Astrocyte of the hippocampus (primary cell): ENCODE measurements around the gene EIF4G2.
"Not testable (repeated sequence)": the region's sequence is repeated elsewhere in the genome, so short reads cannot be mapped to it uniquely, and the experiment has no call there.

Experiments used
- DNase-seq: peaks from one replicate; pipeline ENCODE4 v3.0.0; 2011; ENCODE audit warnings: low read depth, low spot score

Gene EIF4G2

GRCh38 chr11:10808553-10809372 is at the start of gene EIF4G2:
TSS of gene EIF4G2 (minus strand) at chr11:10808926.
- peak; percentile 100 for DNase-seq

DNA sequence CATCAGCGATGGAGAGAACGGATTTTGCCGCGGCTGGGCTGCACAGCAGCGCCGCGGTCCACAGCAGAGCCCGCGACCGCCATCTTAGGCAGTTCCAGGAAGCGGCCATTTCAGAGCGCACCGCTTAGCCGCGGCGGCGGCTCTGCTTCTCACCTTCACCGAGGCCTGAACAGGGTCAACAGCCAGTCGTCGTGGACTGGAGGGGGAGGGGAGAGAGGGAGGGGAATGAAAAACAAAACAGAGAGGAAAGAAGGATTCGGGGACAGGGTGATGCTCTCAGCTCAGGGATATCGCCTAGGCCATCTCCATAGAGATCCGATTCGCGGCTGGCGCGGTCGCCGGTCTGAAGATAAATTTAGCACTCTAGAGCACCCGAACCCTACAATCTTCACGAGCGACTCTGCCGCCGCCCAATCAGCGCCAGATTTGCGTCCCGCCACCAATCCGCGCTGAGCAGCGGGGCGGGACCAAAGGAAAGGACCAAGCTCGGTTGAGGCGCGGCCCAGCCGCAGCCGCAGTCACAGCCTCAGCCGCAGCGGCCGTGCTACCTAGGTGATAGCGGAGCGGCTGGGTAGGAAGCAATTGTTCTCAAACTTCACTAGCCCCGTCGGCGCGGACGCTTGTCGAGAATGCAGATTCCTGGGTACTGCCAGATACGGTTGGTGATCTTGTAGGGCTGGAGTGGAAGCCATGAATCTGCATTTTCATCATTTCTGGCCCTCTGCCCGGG is 49.1 kb upstream of the EIF4G2 start, which contains the start of gene ZBED5:
Gene ZBED5 (minus strand): TSS at position 345 of the 730 bp plus-strand sequence. CDS start 3,108 bp downstream, outside the sequence.
- DNase-seq: peak; percentile 99

DNA sequence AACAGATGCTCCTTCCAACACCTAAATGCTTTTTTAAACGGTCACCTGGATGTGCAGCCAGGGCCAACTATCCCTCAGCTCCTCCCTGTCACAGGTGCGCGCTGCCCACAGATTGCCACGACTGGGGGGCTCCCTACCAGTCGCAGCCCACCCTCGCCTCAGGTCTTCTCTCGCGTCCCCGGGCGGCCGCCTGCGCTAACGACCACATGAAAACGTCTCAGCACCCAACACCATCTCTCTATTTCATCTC is 48.7 kb upstream of the EIF4G2 start:
- DNase-seq: no peak

GRCh38 chr11:10856689-10857458 is 48.1 kb upstream of the EIF4G2 start:
- DNase-seq: peak; percentile 58

- no peak for DNase-seq
These were observed 46.6 kb upstream of the EIF4G2 start for GRCh38 chr11:10855295-10855694.

DNA sequence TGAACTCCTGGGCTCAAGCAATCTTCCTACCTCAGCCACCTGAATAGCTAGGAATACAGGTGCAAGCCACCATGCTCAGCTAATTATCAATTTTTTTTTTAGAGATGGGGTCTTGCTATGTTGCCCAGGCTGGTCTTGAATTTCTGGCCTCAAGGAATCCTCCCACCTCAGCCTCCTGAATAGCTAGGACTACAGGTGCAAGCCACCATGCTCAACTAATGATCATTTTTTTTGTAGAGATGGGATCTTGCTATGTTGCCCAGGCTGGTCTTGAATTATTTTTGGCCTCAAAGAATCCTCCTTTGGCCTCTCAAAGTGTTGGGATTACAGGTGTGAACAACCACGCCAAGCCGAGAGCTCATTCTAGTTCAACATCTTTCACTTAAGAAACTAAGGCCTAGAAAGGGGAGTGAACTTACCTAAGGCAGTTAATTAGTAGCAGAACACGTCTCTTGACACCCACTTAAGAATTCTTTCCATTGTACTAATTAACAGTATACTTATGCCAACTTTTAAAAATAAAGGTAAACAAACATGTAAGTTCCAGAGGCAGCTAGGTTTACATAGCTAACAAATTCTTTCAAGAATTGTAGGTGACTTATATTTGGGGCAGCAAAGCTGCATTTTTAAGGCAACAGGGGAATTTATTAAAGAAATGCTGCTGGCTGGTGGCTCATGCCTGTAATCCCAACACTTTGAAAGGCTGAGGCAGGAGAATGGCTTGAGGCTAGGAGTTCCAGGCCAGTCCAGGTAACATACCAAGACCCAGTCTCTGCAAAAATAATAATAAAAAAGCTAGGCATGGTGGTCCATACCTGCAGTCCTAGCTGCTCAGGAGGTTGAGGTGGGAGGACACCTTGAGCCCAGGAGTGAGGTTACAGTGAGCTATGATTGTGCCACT is 39.5 kb upstream of the EIF4G2 start:
- no peak for DNase-seq

- DNase-seq: no peak
These were observed 37.9 kb upstream of the EIF4G2 start for GRCh38 chr11:10846660-10847059.

GRCh38 chr11:10845589-10845988 is 36.9 kb upstream of the EIF4G2 start:
- no peak for DNase-seq

- no peak for DNase-seq
These were observed 36.1 kb upstream of the EIF4G2 start for GRCh38 chr11:10844796-10845195.

DNA sequence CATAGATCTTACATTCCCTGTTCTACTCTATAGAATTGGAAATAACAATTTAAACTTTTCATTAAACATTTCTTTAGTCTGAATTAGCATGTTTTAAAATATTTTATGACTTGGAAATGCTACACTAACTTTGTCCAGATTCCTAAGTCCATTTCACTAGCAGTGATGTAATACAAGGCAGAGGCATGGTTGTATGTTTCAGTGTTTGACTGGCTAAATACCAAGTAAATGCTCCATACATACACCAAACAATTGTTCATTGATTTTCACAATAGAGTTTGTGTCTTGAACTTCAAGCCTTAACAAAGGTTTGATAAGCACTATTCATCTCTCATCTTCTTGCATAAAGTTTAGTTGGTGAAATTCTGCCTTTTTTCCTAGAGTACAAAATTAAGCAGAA is 35.6 kb upstream of the EIF4G2 start:
- no peak for DNase-seq

DNA sequence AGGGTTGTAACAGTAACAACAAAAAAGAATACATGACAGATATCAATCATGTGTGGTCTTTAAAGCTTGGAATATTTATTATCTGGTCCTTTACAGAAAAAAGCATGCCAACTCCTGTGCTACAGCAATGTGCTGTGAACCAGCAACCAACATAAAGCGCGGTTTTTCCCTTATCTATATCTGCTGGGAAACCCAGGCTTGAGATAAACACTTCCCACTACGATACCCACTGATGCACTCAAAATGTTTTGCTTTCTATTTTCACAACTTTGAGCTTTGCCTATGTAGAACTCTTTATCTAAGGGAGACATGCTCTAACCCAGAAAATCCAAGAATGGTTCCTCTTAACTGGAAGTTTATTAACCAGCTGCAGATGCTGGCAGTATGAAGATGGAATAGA is 30.2 kb upstream of the EIF4G2 start:
- no peak for DNase-seq

DNA sequence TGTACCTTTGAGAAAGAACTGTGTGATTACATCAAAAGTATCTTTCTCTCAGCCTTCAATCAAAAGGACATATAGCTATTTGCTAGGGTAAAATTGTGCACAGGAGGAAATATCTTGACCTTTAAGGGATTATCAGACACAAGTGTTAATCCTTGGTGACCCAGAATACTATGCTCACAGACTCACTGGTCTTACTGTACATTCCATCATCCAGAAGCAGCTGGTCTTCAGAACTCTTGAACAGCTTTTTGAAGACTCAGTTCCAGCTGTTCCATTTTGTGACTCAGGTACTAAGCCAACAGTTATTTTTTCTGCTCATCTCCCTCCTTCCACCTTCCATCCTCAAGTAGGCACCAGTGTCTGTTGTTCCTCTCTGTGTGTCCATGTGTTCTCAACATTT is 29.4 kb upstream of the EIF4G2 start:
- DNase-seq: no peak

DNA sequence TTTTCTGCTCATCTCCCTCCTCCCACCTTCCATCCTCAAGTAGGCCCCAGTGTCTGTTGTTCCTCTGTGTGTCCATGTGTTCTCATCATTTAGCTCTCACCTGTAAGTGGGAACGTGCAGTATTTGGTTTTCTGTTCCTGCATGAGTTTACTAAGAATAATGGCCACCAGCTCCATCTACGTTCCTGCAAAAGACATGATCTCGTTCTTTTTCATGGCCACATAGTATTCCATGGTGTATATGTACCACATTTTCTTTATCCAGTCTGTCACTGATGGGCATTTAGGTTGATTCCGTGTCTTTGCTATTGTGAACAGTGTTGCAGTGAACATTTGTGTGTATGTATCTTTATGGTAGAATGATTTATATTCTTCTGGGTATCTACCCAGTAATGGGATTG is 28.2 kb upstream of the EIF4G2 start:
- DNase-seq: not testable (repeated sequence)

DNA sequence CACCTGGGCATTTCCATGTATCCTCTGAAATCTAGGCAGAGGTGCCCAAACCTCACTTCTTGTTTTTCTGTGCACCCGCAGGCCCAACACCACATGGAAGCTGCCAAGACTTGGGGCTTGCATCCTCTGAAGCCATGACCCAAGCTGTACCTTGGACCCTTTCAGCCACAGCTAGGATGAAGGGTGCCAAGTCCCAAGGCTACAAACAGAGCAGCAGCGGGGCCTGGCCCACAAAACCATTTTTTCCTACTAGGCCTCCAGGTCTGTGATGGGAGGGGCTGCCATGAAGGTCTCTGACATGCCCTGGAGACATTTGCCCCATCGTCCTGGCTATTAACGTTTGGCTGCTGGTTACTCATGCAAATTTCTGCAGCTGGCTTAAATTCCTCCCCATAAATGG is 20.4 kb upstream of the EIF4G2 start:
- no peak for DNase-seq

- no peak for DNase-seq
These were observed 19.7 kb upstream of the EIF4G2 start for GRCh38 chr11:10828402-10828801.

DNA sequence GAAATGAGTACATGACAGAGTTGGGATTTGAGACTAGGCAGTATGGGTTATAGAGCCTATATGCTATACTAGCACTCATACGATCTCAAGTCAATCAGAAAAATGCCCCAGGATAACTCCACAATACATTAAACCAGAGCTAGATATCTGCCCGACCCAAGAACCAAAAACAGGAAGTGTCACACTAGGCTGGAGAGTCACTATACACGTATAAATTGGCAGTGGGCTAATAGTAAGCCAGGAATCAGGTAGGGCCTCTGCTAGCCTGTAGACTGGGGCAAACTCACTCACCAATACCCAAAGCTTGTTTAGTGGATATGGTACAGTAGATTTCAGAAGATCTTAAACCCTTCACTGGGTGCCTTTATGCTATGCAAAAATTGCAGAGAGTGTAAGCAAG is 16.2 kb upstream of the EIF4G2 start:
- DNase-seq: no peak

DNA sequence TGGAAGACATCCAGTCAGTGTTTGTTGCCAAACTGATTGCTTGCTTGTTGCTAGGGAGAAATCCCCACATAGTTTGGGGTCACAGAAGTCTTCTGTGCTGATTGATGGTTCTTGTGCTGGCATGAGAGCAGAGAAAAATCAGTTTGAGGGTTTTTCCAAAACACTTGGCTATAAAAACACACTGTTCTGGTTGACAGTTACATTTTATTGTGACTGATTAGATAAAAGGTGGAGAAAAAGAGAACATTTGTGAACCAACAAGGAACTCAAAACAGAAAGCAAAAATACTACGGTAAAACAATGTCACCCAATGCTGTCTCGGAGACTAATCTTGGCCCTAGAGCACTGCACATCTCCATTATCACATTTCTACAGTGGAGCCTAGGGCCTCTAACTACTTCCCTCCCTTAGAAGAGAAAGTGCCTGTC is 14.4 kb upstream of the EIF4G2 start:
- DNase-seq: peak; percentile 35

DNA sequence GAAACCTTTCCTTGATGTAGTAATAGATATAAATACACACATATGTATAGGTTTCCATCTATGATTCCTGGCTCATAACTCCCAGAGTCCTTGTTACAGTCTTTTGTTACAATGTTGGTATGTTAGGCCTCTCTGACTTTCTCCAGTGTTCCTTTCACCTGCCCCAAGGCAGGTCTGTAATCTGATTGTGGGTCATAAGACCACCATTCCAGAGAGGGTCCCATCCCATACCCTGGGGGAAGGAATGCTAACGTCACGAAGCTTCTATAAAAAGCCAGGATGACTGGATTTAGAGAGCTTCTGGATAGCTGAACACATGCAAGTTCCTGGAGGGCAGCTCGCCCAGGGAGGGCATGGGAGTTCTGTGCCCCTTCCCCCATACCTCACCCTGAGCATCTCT is 13.8 kb upstream of the EIF4G2 start:
- not testable (repeated sequence) for DNase-seq

DNA sequence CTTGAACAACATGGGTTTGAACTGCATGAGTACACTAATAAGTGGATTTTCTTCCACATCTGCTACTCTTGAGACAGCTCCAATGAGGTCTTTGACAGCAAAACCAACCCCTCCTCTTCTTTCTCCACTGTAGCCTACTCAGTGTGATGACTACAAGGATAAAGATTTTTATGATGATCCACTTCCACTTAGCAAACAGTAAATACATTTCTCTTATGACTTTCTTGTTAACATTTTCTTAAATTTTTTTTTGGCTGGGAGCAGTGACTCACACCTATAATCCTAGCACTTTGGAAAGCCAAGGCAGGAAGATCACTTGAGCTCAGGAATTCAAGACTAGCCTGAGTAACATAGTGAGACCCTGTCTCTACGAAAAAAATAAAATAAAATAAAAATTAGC is 9.9 kb upstream of the EIF4G2 start:
- no peak for DNase-seq

DNA sequence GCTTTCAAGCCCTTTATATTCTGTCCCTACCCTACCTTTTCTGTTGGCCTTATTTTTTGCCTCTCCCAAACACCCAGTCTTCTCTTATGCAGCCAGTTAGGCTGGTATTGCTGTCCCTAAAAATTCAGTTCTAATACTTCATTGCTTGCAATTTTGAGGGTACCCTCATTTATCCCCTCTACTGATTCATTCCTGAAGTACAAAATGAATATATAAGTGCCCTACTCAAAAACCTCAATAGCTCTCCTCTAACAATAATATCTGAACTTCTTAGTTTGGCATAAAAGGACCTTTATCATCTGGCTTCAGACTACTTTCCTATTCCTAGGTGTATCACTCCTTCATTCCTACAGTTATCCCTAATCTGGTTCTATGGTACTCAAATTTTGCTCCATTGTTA is 5.2 kb upstream of the EIF4G2 start:
- no peak for DNase-seq

- peak; percentile 85 for DNase-seq
These were observed 841 bp upstream of the EIF4G2 start for GRCh38 chr11:10809373-10810160.
